GM21528 (cell line): ENCODE data around the gene CLK3.
"Not testable (repeated sequence)": the region's sequence is repeated elsewhere in the genome, so short reads cannot be mapped to it uniquely, and the experiment has no call there.

Experiments
- ATAC-seq: cut with Tn5 transposase; IDR thresholded peaks from one replicate; pipeline ENCODE4 v1.9.1; 2021; ENCODE audit warnings: mild to moderate bottlenecking, moderate library complexity; ENCODE audit not compliant: unreplicated experiment, low FRiP score

The CLK3 gene

GRCh38 chr15:74619916-74620635, 4.4 kb downstream of the CLK3 start:
- ATAC-seq: no peak

- peak; percentile 45 for ATAC-seq
Observed at GRCh38 chr15:74620636-74621545, 5.3 kb downstream of the CLK3 start.

- no peak for ATAC-seq
Observed at GRCh38 chr15:74621546-74621920, 5.9 kb downstream of the CLK3 start.

GRCh38 chr15:74621936-74622335, 6.3 kb downstream of the CLK3 start:
- no peak for ATAC-seq

GRCh38 chr15:74622758-74623157, 7.1 kb downstream of the CLK3 start:
- no peak for ATAC-seq

- ATAC-seq: no peak
Observed at GRCh38 chr15:74624020-74624602, 8.5 kb downstream of the CLK3 start.

GRCh38 chr15:74625693-74626092, 10.1 kb downstream of the CLK3 start:
- ATAC-seq: no peak

GRCh38 chr15:74626336-74626735, 10.7 kb downstream of the CLK3 start:
- no peak for ATAC-seq

GRCh38 chr15:74626752-74627692, 11.4 kb downstream of the CLK3 start:
- no peak for ATAC-seq

- ATAC-seq: no peak
Observed at GRCh38 chr15:74627766-74628165, 12.1 kb downstream of the CLK3 start.

- no peak for ATAC-seq
Observed at GRCh38 chr15:74628199-74628598, 12.6 kb downstream of the CLK3 start.

- ATAC-seq: no peak
Observed at GRCh38 chr15:74628949-74629348, 13.3 kb downstream of the CLK3 start.

- not testable (repeated sequence) for ATAC-seq
Observed at GRCh38 chr15:74629696-74630095, 14.1 kb downstream of the CLK3 start.

- ATAC-seq: no peak
Observed at GRCh38 chr15:74630284-74631086, 14.8 kb downstream of the CLK3 start.

- ATAC-seq: no peak
Observed at GRCh38 chr15:74631087-74631385, 15.4 kb downstream of the CLK3 start.

- ATAC-seq: no peak
Observed at GRCh38 chr15:74631408-74631807, 15.8 kb downstream of the CLK3 start.

GRCh38 chr15:74631935-74632560, 16.4 kb downstream of the CLK3 start:
- ATAC-seq: no peak

- no peak for ATAC-seq
Observed at GRCh38 chr15:74632601-74633000, 17.0 kb downstream of the CLK3 start.

- no peak for ATAC-seq
Observed at GRCh38 chr15:74633781-74634180, 18.1 kb downstream of the CLK3 start.
